SKM-1 (cell line): Measurements from ENCODE around the gene SUMO3.
A peak's percentile ranks its signal among the peaks of the same experiment; 100 is the strongest.

Experiments
- DNase-seq: peaks from one replicate; lab custom pipeline; 2025; ENCODE audit not compliant: unreplicated experiment; lab: John Stamatoyannopoulos, UW

The SUMO3 gene

DNA sequence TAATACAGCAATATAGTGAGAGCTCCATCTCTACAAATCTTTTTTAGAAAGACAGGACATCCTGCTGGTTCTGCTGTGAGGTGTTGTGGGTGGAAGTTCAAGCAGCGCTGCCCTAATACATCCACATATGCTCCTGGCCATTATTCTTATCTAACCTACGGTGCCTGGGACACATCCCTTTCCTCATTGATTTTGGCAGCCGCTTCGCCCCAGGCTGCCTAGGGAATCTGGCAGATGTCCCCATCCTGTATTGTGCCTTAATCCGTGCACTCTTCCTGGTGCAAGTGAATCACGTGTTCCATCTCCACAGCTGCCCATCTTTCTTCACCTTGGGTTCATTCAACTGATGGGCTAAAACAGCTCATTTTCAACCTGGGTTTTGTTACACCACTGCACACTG, 13.1 kb downstream of the SUMO3 start:
- no peak for DNase-seq

DNA sequence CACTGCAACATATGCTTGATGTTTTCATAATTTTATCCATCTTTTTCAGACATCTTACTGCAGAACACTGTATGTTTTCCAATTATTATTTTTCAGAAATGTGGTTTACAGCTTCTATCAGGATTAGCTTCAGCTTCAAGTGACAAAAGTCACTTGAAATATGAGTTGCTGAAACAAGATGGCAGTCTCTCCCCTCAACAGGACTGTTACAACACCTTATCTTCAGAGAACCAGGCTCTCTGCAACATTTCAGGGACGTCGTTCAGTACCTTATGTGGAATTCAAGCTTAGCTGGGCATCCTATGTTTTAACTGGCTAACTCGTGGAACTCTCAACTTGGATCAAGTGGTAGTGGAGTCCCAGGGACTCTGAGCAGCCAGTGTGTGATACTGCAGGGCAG, 14.2 kb downstream of the SUMO3 start:
- DNase-seq, result no peak

DNA sequence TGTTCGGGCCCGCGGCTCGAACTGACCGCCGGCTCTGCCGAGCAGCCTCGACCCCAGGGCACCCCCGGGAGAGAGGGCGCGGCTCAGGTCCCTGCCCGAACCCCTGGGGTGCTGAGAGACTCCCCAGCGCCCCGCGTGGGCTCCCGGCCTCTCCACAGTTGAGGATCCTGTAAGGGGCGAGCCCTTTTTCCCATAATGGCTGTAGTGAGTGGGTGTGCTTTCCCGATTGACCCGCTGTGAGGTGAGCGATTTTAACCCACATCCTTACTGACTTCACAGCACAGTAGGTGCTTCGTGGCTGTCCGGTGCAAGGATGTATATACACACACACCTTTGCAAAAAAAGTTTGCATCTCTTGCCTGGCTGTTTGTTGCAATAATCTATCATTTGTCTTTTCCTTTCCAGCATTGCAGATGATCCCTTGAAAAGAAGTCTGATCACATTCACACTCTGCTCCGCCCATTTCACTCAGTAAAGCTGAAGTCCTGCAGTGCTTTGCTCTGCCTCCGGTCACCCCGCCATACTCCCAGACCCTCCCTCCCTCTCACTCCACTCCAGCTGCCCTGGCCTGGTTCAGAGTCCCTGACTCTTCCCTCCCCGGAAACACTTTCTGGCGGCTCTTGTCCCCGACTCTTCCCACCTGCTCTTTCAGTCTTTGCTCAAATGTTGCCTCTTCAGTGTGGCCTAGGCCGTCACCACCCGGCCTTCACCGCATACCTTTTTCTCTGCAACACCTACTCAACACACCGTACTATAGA, 15.3 kb downstream of the SUMO3 start:
- DNase-seq, result no peak

DNA sequence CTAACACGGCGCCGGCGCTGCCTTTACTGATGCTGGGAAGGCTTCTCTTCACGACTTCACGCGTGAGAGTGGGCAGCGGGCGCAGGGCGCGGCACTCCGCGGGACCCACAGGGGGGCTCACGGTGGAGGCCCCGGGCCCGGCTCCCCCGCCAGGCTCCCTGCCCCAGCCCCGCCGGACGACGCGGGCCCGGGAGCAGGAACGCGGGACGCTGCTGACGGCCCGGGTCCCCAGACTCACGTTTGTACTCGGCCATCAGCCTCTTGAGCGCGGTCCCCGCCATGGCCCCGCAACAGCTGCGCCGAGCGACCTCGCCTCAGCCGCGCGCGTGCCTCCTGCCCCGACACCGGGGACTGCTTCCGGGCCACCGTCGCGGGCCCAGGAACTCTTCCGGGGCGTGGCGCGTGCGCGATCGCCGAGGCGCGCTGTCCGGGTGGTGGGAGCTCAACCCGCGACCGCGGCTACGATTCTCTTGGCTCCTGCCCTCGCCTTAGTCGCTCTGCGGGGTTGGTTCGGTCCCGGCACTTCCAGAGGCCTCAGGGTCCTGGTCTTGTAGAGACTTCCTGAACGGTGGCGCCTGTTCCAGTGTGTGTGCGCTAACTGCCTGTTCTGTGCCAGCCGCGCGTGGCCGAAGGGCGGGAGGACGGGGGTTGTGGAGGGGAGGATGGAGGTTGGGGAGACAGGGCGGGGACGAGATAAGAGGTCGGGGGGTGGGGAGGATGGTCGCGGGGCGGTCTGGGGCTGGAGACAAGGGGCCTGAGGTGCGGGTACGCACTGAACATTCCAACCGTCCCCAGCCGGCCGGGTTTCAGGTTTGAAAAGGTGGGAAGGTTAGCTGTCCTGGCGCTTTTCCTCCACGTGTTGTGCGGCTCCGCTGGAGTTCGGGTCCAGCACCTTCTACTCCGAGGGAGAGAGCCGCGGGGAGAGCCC, 16.1 kb downstream of the SUMO3 start, which contains the start of gene UBE2G2:
UBE2G2 (minus strand) TSS at position 353 of the 928 bp plus-strand sequence; CDS start at position 281, 72 bp downstream.
- DNase-seq, result peak; percentile 58

DNA sequence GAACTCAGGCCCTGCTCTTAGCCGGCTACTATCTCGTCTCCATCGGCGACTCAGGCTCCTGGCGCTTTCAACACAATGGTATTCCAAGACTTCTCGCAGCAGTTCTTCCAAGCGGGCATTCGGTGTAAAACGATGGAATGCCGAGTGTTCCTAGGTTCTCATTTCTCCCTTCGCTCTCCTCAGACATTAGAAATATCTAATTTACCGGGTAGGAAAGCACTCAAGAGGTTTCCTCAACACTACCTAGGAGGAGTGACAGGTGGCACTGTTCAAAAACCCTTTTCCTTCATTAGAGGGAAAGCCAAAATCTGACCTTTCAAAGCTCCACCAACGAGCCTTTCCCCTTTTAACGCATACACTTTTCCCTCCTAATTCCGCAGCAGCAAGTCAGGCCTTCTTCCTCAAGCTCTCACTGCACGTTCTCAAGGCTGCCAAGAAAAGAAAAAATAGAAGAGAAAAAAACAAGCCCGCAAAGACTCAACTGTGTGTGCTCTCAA, 16.8 kb downstream of the SUMO3 start:
- DNase-seq, result no peak

DNA sequence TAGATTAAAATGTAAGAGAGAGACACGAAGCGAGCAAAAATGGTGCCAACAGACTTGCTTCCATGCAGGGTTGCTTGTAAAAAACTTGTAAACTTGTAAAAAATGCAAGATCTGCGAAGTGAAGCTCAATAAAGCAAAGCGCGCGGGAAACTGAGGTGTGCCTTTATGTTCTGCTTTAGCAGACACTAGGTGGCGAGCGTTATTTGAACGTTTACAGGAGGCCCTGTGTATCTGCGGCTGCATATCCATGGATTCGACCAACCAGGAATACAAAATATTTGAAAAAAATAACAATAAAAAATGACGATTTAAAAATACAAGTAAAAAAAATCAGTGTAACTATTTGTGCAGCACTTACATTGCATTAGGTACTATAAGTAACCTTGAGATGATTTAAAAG, 17.8 kb downstream of the SUMO3 start:
- no peak for DNase-seq

DNA sequence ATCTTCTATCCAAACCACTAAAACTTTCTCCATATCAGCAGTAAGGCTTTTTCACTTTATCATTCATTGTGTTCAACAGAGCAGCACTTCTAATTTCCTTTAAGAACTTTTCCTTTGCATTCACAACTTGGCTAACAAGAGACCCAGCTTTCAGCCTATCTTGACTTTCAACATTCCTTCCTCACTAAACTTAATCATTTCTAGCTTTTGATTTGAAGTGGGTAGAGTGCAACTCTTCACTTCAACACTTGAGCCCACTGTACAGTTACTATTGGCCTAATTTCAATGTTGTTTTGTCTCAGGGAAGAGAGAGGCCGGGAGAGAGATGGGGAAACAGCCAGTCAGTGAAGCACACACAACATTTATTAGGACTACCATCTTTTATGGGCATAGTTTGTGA, 18.2 kb downstream of the SUMO3 start:
- DNase-seq, result no peak

DNA sequence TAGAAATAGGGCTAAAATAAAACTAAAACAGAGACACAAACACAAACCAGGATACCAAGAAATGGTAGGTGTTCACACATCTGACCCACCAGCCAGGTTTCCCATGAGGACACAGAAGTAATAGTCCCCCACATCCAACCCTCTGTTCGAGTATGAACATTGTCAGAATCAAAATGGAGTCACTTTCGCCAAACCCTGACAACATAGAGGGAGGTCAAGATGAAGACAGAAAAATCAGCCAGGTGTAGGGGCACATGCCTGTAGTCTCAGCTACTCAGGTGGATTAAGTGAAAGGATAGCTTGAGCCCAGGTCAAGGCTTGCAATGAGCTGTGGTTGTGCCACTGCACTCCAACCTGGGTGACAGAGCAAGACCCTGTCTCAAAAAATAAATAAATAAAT, 20.1 kb downstream of the SUMO3 start:
- DNase-seq, result no peak

DNA sequence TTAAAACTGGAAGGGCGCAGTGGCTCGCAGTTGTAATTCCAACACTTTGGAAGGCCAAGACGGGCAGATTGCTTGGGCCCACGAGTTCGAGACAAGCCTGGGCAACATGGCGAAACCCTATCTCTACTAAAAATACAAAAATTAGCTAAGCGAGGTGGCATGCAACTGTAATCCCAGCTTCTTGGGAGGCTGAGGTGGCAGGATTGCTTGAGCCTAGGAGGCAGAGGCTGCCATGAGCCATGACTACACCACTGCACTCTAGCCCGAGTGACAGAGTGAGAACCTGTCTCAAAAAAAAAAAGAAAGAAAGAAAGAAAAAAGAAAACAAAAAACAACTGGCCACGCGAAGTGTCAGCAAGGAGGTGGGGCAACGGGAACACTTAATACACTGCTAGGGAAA, 22.5 kb downstream of the SUMO3 start:
- DNase-seq, result no peak

DNA sequence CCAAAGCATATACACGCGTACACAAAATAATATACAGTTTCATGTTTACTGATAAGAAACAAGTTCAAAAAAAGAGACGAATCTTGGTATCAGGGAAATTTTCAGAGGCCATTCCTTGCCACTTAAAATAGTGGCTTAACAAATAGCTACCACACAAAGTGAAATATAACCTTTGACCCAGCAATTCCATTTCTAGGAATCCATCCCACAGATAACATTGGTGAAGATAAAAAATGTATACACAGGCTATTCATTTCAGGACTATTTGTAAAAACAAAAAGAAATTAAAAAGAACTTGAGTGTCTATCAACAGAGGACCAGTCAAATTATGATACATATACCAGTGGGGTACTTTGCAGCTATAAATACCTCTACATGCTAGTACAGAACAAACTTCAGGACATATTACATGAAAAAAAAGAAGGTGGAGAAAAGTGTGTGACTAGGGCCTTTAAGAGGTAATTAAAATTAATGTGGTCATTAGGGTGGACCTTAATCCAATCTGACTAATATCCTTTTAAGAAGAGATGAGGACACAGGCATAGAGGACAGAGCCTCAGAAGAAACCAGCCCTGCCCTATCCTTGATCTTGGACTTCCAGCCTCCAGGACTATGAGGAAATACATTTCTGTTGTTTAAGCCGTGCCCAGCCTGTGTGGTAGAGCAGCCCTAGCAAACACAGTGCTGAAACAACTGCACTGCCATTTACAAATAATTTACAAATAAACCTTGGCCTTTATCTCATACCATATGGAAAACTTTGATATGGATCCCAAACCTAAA, 24.1 kb downstream of the SUMO3 start:
- no peak for DNase-seq

DNA sequence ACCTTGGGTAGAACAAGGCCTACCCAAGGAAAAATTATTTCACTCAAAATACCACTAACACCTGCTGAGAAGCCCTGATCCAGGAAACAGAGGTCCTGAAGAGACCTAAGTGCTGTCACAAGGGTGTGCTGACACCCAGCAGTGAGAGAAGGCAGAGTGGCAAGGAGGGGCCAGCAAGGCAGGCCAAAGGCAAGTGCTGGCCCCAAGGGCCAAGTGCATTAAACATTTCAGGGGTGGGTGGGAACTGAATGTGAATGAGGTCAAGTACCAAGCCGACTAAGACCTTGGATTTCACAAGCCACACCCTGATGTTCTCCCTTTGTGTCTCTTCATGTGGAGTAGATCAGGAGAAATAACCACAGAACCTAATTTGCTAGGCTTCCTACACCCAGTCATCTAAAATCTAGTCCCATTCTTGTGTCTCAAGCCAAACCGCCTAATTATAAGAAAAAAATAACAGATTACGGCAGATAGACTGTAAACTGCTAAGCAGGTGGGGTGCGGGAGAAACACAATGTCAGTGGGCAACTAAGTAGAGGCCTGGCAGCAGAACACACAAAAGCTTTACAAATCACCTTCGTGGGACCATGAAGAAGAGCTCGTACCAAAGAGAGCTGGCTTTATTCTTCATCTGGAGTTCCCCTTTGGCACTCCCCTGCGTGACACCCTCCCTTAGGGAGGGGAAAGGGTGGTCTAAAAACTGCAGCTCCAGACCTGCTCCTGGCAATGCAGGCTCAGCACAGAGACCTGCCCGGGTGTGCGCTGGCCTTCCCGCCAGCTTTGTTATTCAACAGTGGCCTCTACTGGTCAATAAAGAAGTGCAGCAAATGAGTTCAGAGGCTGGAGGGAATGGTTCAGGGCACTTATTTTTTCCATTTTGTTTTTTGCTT, 24.9 kb downstream of the SUMO3 start:
- DNase-seq, result peak; percentile 19

DNA sequence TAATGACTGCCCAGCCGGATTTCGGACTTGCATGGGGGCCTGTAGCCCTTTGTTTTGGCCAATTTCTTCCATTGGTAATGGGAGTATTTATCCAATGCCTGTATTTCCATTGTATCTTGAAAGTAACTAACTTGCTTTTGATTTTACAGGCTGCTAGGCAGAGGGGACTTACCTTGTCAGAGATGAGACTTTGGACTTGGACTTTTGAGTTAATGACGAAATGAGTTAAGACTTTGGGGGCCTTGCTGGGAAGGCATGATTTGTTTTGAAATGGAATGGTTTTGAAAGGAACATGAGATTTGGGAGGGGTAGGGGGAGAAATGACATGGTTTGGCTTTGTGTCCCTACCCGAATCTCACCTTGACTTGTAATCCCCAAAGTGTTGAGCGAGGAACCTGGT, 25.9 kb downstream of the SUMO3 start:
- no peak for DNase-seq

DNA sequence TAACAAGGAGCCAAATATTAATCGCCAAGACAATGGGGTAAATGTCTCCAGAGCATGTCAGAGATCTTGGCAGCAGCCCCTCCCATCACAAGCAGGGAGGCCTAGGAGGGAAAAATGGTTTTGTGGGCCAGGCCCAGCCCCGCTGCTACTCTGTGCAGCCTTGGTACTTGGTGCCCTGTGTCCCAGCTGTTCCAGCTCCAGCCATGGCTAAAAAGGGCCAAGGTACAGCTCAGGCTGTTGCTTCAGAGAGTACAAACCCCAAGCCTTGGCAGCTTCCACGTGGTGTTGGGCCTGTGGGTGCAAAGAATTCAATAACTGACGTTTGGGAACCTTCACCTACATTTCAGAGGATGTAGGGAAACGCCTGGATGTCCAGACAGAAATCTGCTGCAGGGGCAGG, 26.6 kb downstream of the SUMO3 start:
- DNase-seq, result no peak

DNA sequence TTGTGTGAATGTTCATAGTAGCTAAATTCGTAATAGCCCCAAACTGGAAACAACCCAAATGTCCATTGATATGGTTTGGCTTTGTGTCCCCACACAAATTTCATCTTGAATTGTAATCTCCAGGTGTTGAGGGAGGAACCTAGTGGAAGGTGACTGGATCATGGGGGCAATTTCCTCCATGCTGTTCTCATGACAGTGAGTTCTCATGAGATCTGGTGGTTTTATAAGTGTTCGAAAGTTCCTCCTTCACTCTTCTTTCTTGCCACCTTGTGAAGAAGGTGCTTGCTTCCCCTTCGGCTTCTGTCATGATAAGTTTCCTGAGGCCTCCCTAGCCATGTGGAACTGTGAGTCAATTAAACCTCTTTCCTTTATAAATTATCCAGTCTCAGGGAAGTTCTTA, 27.5 kb downstream of the SUMO3 start:
- no peak for DNase-seq

DNA sequence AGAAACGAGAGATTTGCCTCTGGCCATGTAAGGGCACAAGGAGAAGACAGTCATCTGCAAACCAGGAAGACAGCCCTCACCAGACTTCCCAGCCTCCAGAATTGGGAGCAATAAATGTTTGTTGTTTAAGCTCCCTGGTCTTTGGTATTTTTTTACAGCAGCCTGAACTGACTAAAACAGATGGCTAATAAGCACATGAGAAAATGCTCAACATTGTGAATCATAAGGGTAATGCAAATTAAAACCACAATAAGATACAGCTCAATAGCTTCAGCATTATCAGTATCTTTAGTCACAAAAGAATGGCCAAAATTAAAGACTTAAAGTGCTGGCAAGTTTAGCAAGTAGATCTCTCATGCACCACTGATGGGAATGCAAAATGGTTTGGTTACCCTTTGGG, 28.0 kb downstream of the SUMO3 start:
- DNase-seq, result no peak

DNA sequence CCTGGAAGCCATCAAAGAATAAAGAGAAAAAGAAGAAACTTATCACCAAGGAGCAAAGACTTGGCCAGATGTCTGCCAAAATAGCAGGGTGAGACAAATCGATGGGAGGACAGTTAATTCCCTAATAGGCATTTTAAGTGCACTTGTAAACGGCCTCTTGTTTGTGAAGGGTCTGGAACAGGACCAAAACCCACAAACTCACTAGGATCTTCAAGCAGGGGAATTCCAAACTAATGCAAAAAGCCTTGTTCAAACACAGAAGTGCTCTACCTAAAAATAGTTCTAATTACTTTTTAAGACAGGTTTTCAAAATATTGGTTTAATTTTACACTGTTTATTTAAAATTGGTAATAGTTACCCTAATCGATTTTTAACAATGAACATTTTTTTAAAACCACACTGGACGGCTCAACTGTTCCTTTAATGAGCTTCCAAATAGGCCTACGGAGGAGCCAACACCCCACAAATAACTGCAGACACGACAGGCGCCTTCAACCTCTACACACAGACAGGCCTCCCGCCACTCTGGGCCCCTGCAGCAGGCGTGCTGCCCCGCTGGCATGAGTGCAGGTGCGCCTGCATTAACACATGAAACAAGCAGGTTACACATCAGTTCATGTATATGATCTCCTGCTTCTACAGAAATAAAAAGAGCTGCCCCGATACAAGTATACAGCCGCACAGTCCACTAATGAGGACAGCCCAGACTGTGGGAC, 32.1 kb downstream of the SUMO3 start:
- no peak for DNase-seq

DNA sequence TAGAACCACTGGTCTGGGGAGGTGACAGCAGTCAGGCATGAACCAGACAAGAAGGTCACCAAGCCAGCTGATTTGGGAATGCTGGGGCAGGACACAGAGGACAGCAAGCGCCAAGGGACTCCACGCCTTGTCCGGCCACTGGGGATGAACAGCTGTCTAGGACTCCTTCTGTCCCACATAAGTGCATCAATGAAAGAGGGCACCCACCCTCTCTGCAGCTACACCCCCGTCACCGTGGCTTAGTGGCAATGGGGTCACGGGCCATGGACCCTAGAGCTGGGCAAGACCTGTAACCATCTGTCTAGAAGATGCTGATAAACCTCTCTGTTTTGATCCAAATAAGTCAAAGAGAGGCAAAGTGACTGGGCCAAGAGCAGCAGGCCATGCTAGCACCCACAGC, 33.1 kb downstream of the SUMO3 start:
- no peak for DNase-seq

DNA sequence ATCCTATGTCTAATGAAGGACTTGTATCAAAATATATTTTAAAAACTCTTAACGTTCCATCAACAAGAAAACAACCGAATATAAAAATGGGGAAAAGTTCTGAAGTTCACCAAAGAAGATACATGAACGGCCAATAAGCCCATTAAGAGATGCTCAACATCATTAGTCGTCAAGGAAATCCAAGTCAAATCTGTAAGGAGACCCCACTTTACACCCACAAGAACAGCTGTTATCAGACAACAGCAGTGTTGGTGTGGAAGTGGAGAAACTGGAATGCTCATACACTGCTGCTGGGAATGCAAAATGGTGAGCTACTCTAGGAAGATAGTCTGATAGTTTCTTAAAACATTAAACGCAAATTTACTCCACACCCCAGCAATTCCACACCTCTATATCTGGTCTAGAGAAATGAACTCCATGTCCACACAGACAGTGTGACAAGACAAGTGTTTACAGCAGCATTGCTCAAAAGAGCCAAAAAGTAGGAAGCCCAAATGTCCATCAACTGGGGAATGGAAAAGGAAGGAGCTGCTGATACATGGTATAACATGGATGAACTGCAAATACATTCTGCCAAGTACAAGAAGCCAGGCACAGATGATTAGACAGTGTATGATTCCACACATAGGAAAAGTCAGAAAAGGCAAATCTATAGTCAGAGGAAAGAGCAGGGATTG, 34.7 kb downstream of the SUMO3 start:
- DNase-seq, result no peak
